ENCODE data around the gene DCBLD1. TPM values are rescaled to one million over a fixed set of nuclear protein-coding genes. Genes with fewer than 3 reads are reported as not detected.
"Not testable (repeated sequence)": the region's sequence is repeated elsewhere in the genome, so short reads cannot be mapped to it uniquely, and the experiment has no call there.

The DCBLD1 gene
- total RNA-seq, 1 donor from 2014 or later = 19.5 TPM

DNA sequence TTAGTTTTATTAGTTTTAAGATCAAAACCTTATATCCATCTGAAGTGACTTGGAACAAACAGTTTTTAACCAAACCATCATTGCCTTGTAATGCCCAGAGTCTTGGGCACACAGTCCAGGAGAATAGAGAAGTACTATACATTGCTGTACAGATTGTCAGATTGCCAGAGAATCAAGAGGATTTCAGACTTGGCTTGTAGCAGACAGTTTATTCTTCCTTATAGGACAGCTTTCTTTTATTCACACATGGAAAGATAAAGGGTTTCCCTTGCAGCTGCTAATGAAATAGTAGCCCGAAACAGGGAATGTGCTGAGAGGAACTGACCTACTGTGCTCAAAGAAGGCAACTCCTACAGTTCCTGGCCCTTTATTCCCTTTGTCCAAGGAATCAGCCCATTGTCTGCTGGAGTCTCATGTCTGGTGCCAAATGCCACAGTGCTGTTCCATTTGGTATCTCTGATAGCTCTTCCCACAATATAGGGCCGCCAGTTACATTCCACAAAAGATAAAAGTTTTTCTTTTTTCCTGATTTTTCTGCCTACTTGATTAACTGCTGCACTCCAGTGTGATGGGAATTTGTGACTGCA lies 30.6 kb downstream of the DCBLD1 start:
- no peaks in the 10 kb centered on the region for H3K9me3 ChIP-seq
- no peak for DNase-seq
- H3K4me3 ChIP-seq = no peak overlapping the region
- no peaks in the 10 kb centered on the region for H3K27me3 ChIP-seq
- intact Hi-C loops (cut with DNase I) = no loop called here
- H3K4me1 ChIP-seq = no peaks in the 10 kb centered on the region
- TF ChIP-seq, protein P1, sequence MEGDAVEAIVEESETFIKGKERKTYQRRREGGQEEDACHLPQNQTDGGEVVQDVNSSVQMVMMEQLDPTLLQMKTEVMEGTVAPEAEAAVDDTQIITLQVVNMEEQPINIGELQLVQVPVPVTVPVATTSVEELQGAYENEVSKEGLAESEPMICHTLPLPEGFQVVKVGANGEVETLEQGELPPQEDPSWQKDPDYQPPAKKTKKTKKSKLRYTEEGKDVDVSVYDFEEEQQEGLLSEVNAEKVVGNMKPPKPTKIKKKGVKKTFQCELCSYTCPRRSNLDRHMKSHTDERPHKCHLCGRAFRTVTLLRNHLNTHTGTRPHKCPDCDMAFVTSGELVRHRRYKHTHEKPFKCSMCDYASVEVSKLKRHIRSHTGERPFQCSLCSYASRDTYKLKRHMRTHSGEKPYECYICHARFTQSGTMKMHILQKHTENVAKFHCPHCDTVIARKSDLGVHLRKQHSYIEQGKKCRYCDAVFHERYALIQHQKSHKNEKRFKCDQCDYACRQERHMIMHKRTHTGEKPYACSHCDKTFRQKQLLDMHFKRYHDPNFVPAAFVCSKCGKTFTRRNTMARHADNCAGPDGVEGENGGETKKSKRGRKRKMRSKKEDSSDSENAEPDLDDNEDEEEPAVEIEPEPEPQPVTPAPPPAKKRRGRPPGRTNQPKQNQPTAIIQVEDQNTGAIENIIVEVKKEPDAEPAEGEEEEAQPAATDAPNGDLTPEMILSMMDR (IDR thresholded peaks at IDR 0.05) = no peak
- ATAC-seq = no peak
- no peaks in the 10 kb centered on the region for H3K36me3 ChIP-seq
- no peak overlapping the region for H3K27ac ChIP-seq

GRCh38 chr6:117513778-117514365 lies 31.4 kb downstream of the DCBLD1 start:
- ATAC-seq (no peak), DNase-seq (no peak)
- no peaks in the 10 kb centered on the region for H3K36me3 ChIP-seq
- H3K4me3 ChIP-seq = no peak overlapping the region
- no peak overlapping the region for H3K27ac ChIP-seq
- intact Hi-C loops (cut with DNase I) = no loop called here
- H3K9me3 ChIP-seq = no peaks in the 10 kb centered on the region
- H3K4me1 ChIP-seq = no peaks in the 10 kb centered on the region
- TF ChIP-seq, protein P1 (IDR thresholded peaks at IDR 0.05) = no peak
- H3K27me3 ChIP-seq = no peaks in the 10 kb centered on the region

DNA sequence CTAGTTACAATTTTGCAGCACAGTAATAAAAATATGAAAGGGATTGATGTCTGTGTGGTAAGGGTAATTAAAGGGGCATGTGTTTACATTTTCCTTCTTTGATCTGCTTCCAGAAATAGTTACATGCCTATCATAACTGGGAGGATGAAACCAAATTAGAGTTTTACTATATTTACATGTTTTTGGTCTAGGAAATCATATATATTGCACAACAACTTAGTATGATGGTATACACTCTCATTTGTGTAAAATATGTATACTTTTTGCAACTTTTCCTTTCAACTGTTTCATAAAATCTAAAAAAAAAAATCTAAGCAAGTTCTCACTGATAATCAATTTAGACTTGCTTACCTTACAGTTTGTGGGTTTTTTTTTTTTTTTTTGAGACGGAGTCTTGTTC lies 32.2 kb downstream of the DCBLD1 start:
- Histone ChIP-seq H3K36me3 (no peaks in the 10 kb centered on the region), H3K9me3 (no peaks in the 10 kb centered on the region), H3K27me3 (no peaks in the 10 kb centered on the region), H3K27ac (no peak overlapping the region), H3K4me1 (no peaks in the 10 kb centered on the region), H3K4me3 (no peak overlapping the region)
- ATAC-seq (no peak), DNase-seq (no peak)
- TF ChIP-seq, protein P1 (IDR thresholded peaks at IDR 0.05) = no peak
- intact Hi-C loops (cut with DNase I) = no loop called here

DNA sequence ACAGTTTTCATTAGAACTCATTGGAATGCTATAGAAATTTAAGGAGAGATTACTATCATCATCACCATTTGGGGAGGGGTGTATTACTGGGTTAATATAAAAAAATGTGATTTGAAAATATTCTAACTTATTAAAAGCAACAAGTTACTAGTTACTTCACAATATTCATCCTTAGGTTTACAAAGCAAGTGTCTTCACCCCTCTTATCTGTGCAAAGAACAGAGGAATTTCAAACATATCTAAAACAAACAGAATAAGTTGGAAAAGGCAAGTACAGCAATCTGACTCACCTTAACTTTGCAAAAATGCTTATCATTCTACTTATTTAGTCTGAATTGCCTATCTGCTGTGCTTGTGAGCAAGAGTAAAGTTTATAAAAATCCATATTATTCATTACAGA lies 32.9 kb downstream of the DCBLD1 start:
- Histone ChIP-seq H3K4me3 (no peak overlapping the region), H3K4me1 (no peaks in the 10 kb centered on the region), H3K9me3 (no peaks in the 10 kb centered on the region), H3K27me3 (no peaks in the 10 kb centered on the region), H3K36me3 (peaks cover 3% of the 10 kb centered on the region), H3K27ac (no peak overlapping the region)
- no peak for ATAC-seq
- TF ChIP-seq, protein P1 (IDR thresholded peaks at IDR 0.05) = no peak
- DNase-seq = no peak
- intact Hi-C loops (cut with DNase I) = no loop called here

- H3K27ac ChIP-seq; DNase-seq; H3K36me3 ChIP-seq; H3K4me1 ChIP-seq; H3K4me3 ChIP-seq; H3K9me3 ChIP-seq; ATAC-seq; intact Hi-C loops (cut with DNase I); H3K27me3 ChIP-seq: not testable (repeated sequence)
Measured at GRCh38 chr6:117517995-117518394, 35.5 kb downstream of the DCBLD1 start.

DNA sequence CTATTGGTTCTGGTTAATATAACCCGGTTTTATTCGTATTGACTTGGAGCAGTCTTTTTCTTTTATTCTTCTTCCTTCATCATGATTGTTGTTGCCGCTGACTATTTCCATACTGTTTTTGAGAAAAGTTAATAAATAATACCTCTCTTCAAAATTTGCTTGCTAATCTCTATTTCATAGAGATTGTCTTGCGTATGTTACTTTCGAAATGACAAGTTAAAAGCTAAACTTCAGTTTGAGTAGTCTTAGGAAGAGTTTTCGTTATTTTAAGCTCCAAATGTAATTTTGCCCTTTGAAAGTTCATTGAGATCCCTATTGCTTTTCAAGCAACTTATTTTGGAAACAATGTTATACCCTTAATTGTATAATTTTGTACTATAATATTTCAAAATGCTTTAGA lies 36.4 kb downstream of the DCBLD1 start:
- H3K27me3 ChIP-seq = no peaks in the 10 kb centered on the region
- TF ChIP-seq, protein P1 (IDR thresholded peaks at IDR 0.05) = no peak
- intact Hi-C loops (cut with DNase I) = no loop called here
- ATAC-seq (no peak), DNase-seq (no peak)
- no peak overlapping the region for H3K4me3 ChIP-seq
- H3K27ac ChIP-seq = no peak overlapping the region
- H3K9me3 ChIP-seq = no peaks in the 10 kb centered on the region
- no peaks in the 10 kb centered on the region for H3K4me1 ChIP-seq
- H3K36me3 ChIP-seq = peaks cover 8% of the 10 kb centered on the region
